ENCODE data around the gene SEMA4D.
A peak's percentile ranks its signal among the peaks of the same experiment; 100 is the strongest.
"Not testable (repeated sequence)": the region's sequence is repeated elsewhere in the genome, so short reads cannot be mapped to it uniquely, and the experiment has no call there.

Gene SEMA4D

DNA sequence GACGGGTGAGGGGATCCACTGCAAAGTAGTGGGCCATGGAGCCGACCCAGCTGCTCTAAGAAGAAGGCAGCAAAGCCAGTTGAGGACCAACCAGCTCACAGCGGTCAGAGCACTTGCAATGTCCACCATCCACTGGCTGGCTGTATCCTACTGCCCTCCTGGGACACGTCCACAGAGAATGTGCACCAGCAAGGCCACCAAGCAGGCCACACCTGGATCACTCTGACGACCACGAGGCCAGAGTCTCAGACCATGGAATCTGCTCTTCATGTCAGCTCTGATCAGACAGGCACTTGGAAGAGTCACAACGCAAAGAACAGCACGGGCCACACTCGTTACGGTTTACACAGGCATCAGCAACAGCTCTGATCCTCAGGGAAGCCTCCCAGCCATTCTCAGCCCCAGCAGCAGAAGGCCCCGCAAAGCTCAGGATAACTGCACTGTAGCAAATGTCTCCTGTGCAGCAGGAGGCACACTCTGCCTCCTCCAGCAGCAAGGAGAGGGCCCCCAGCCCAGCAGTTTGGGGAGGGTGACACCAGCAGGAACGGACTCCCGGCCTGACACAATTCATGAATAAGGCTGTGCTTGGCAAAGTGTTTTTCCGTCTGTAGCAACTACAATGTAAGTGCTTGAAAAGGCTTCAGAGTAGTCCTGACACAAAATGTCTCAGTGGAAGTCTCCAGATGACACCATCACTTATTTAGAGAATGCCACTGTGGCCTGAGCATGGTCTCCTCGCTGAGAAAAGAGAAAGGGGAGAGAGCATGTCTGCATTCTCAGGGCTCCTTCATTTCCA, 15.7 kb downstream of the SEMA4D start:
- H3K4me2 ChIP-seq, result 0 out of 2 replicates have a peak overlapping the region, but pooled peaks have one; percentile 5
- H3K79me2 ChIP-seq (ENCODE audit: insufficient read depth, low read depth), result peaks cover 91% of the 10 kb centered on the region
- no peak overlapping the region for H3K4me3 ChIP-seq (IDR thresholded peaks at IDR 0.05; ENCODE audit: insufficient read depth, low read depth, low read length)
- no peak overlapping the region for H2AFZ ChIP-seq (ENCODE audit: low read depth)
- TF ChIP-seq, protein P1, sequence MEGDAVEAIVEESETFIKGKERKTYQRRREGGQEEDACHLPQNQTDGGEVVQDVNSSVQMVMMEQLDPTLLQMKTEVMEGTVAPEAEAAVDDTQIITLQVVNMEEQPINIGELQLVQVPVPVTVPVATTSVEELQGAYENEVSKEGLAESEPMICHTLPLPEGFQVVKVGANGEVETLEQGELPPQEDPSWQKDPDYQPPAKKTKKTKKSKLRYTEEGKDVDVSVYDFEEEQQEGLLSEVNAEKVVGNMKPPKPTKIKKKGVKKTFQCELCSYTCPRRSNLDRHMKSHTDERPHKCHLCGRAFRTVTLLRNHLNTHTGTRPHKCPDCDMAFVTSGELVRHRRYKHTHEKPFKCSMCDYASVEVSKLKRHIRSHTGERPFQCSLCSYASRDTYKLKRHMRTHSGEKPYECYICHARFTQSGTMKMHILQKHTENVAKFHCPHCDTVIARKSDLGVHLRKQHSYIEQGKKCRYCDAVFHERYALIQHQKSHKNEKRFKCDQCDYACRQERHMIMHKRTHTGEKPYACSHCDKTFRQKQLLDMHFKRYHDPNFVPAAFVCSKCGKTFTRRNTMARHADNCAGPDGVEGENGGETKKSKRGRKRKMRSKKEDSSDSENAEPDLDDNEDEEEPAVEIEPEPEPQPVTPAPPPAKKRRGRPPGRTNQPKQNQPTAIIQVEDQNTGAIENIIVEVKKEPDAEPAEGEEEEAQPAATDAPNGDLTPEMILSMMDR (conservative IDR thresholded peaks at IDR 0.05; ENCODE audit: low read depth, low read length), result no peak
- H3K4me1 ChIP-seq (ENCODE audit: low read depth, poor library complexity, severe bottlenecking), result peaks cover 55% of the 10 kb centered on the region
- H3K27me3 ChIP-seq (ENCODE audit: insufficient read depth, low read depth), result no peaks in the 10 kb centered on the region
- no peak overlapping the region; the same call in 1 of the 2 replicates for H3K27ac ChIP-seq
- H3K9ac ChIP-seq, result no peak overlapping the region
- peaks cover 27% of the 10 kb centered on the region for H4K20me1 ChIP-seq (ENCODE audit: insufficient read depth)
- peaks cover 6% of the 10 kb centered on the region; the same call in 1 of the 2 replicates for H3K36me3 ChIP-seq (ENCODE audit: insufficient read depth)

DNA sequence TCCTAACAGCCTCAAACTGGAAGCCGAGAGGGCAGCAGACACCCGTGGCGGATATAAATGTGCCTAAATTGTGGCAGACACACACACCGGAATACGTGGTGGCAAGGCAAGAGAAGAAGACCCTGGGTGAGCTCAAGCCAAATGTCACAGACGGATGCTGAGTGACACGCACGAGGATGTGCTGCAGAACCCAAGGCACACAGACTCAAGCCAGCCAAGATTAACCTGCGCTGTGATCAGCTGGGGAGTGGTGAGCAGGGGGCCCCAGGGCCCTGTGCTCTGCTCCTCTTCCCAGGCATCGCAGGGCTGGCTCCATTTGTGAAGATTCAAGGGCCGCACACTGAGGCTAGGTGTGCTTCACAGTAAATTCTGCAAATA, 16.4 kb downstream of the SEMA4D start:
- H3K4me1 ChIP-seq (ENCODE audit: low read depth, poor library complexity, severe bottlenecking), result peaks cover 53% of the 10 kb centered on the region
- no peak overlapping the region for H2AFZ ChIP-seq (ENCODE audit: low read depth)
- no peak overlapping the region for H3K9ac ChIP-seq
- no peak overlapping the region for H3K4me3 ChIP-seq (IDR thresholded peaks at IDR 0.05; ENCODE audit: insufficient read depth, low read depth, low read length)
- H3K4me2 ChIP-seq, result no peak overlapping the region
- TF ChIP-seq, protein P1 (conservative IDR thresholded peaks at IDR 0.05; ENCODE audit: low read depth, low read length), result no peak
- H3K27me3 ChIP-seq (ENCODE audit: insufficient read depth, low read depth), result no peaks in the 10 kb centered on the region
- peaks cover 32% of the 10 kb centered on the region for H4K20me1 ChIP-seq (ENCODE audit: insufficient read depth)
- H3K27ac ChIP-seq, result no peak overlapping the region
- H3K79me2 ChIP-seq (ENCODE audit: insufficient read depth, low read depth), result peaks cover 91% of the 10 kb centered on the region
- peaks cover 6% of the 10 kb centered on the region; the same call in 1 of the 2 replicates for H3K36me3 ChIP-seq (ENCODE audit: insufficient read depth)

DNA sequence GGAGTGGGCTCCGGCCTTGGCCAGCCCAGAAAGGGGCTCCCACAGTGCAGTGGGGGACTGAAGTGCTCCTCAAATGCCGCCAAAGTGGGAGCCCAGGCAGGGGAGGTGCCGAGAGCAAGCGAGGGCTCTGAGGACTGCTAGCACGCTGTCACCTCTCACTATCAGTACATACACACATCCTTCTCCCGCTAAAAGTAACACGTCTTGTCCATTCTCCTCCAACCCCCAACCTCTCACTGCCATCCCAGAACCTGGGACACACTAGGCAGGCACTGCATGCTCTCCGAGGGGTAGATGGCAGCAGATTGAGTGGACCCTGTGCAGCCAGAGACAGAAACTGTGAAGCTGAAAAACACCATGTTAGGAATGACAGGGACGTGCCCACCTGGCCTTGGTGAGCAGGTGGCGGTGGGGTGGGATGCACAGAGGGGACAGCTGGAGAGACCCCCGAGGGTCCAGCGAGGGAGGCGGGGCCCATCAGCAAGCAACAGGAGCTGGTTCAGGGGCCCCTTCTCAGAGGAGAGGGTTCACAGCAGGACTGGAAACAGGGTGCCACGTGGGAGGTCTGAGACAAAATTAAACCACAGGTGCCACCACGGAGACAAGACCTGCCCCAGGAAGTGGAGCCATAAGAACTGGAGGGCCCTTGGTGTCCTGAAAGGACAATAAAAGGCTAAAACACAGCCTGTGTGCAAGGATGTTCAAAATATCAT, 16.9 kb downstream of the SEMA4D start:
- Histone ChIP-seq H3K79me2 (ENCODE audit: insufficient read depth, low read depth) (peaks cover 91% of the 10 kb centered on the region), H3K9ac (no peak overlapping the region), H4K20me1 (ENCODE audit: insufficient read depth) (peaks cover 34% of the 10 kb centered on the region), H2AFZ (ENCODE audit: low read depth) (no peak overlapping the region), H3K4me2 (no peak overlapping the region), H3K4me1 (ENCODE audit: low read depth, poor library complexity, severe bottlenecking) (peaks cover 48% of the 10 kb centered on the region), H3K4me3 (IDR thresholded peaks at IDR 0.05; ENCODE audit: insufficient read depth, low read depth, low read length) (no peak overlapping the region), H3K36me3 (ENCODE audit: insufficient read depth) (peaks cover 6% of the 10 kb centered on the region; the same call in 1 of the 2 replicates), H3K27me3 (ENCODE audit: insufficient read depth, low read depth) (no peaks in the 10 kb centered on the region), H3K27ac (no peak overlapping the region)
- TF ChIP-seq, protein P1 (conservative IDR thresholded peaks at IDR 0.05; ENCODE audit: low read depth, low read length), result no peak

DNA sequence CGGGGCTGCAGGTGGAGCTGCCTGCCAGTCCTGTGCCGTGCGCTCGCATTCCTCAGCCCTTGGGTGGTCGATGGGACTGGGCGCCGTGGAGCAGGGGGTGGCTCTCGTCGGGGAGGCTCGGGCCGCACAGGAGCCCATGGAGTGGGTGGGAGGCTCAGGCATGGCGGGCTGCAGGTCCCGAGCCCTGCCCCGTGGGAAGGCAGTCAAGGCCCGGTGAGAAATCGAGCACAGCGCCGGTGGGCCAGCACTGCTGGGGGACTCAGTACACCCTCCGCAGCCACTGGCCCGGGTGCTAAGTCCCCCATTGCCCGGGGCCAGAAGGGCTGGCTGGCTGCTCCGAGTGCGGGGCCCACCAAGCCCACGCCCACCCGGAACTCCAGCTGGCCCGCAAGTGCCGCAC, 17.5 kb downstream of the SEMA4D start:
- not testable (repeated sequence) for H3K36me3 ChIP-seq (ENCODE audit: insufficient read depth); H3K4me2 ChIP-seq

DNA sequence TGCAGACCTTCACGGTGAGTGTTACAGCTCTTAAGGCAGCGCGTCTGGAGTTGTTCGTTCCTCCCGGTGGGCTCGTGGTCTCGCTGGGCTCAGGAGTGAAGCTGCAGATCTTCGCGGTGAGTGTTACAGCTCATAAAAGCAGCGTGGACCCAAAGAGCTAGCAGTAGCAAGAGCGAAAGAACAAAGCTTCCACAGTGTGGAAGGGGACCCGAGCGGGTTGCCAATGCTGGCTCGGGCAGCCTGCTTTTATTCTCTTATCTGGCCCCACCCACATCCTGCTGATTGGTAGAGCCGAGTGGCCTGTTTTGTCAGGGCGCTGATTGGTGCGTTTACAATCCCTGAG, 18.3 kb downstream of the SEMA4D start:
- not testable (repeated sequence) for H3K36me3 ChIP-seq (ENCODE audit: insufficient read depth); H3K27me3 ChIP-seq (ENCODE audit: insufficient read depth, low read depth); H3K9ac ChIP-seq; H3K4me2 ChIP-seq; H3K4me3 ChIP-seq (IDR thresholded peaks at IDR 0.05; ENCODE audit: insufficient read depth, low read depth, low read length); H3K27ac ChIP-seq; H2AFZ ChIP-seq (ENCODE audit: low read depth)
- Histone ChIP-seq H3K4me1 (ENCODE audit: low read depth, poor library complexity, severe bottlenecking) (peaks cover 40% of the 10 kb centered on the region), H3K79me2 (ENCODE audit: insufficient read depth, low read depth) (peaks cover 88% of the 10 kb centered on the region), H4K20me1 (ENCODE audit: insufficient read depth) (peaks cover 32% of the 10 kb centered on the region)

More for the DNA sequence above, 17.5 kb downstream of the SEMA4D start:
- Histone ChIP-seq H4K20me1 (ENCODE audit: insufficient read depth) (peaks cover 34% of the 10 kb centered on the region), H3K79me2 (ENCODE audit: insufficient read depth, low read depth) (peaks cover 91% of the 10 kb centered on the region), H3K4me1 (ENCODE audit: low read depth, poor library complexity, severe bottlenecking) (peaks cover 45% of the 10 kb centered on the region)
- H3K27me3 ChIP-seq (ENCODE audit: insufficient read depth, low read depth); H3K27ac ChIP-seq; H3K9ac ChIP-seq; H2AFZ ChIP-seq (ENCODE audit: low read depth); H3K4me3 ChIP-seq (IDR thresholded peaks at IDR 0.05; ENCODE audit: insufficient read depth, low read depth, low read length): not testable (repeated sequence)

Data from KMS-11 (cell line).